Right ventricle myocardium inferior (tissue), 1 donor: ENCODE measurements around the gene PSPH. TPM values are rescaled to one million over a fixed set of nuclear protein-coding genes. Genes with fewer than 3 reads are reported as not detected.
"Not testable (repeated sequence)": the region's sequence is repeated elsewhere in the genome, so short reads cannot be mapped to it uniquely, and the experiment has no call there.

Source experiments
- ATAC-seq: fragments of 200-7000 bp; cut with Tn5 transposase; one replicate; pipeline ENCODE4 v1.9.1; 2020; ENCODE audit warnings: mild to moderate bottlenecking, moderate library complexity
- DNase-seq: peaks from one replicate; pipeline ENCODE4 v3.0.0; 2021; ENCODE audit errors: missing footprints
- intact Hi-C: fragments of 100-400 bp; cut with DNase I; formaldehyde crosslinking; loops from one replicate; pipeline ENCODE4 v1.11.0; 2022
- long read RNA-seq: library from polyadenylated mRNA; unstranded; transcript quantifications from one replicate; pipeline ENCODE4 v2.0.0, GENCODE V29; 2021
- total RNA-seq: library from RNA; stranded (reverse); fragmentation: NEBNext Ultra II Directional; extraction: Animal tissue kit (Norgen Biotek cat#: 25700); gene quantifications from one replicate; pipeline ENCODE4 v1.2.1, GENCODE V29; 2021
- donor health status: DM: no; HTN: yes; CAD: no; lungs with severe emphysema.

PSPH gene
- total RNA-seq = 10.6 TPM
- long read RNA-seq, transcript PSPH-202 (8 exons, 2,178 nt) = major isoform, 5 of 11 reads
- long read RNA-seq, partial matches to known transcripts = 1 of 11 reads
- long read RNA-seq, other reads (novel, unspliced or antisense) = 5 of 11 reads

DNA sequence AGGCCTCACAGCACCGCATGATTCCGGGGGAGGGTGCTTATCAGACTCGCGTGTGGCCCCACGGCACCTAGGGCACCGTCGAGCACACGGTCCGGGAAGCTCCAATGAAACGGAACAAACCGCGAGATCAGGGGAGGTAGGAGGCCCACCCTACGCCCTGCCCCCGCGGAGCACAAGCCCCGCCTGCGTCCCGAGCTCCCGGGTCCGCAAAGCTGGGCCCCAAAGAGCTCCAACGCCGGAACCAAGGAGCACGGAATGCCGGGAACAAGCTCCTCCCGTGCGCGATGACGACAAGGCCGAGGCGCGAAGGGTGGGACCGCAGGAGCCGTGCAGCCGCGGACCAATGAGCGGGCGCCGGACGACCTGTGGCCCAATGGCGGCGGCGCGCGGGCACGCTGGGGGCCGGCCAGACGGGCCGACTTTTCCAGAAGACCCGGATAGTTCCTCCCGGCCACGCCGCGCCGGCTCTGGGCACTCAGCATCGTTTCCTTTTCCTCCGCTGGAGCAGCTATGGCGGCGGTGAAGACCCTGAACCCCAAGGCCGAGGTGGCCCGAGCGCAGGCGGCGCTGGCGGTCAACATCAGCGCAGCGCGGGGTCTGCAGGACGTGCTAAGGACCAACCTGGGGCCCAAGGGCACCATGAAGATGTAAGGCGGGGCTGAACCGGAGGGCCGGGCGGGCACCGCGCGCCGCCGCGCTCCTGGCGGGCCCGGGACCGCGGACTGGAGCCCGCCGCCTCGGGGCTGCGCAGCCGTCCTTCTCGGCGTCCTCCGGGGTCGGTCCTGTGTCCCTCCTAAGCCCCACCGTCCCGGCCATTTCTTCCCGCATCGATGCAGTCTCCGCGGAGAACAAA lies at the start of gene PSPH, which contains the start of gene CCT6A:
Gene PSPH (minus strand): TSS at position 106 of the 853 bp plus-strand sequence. CDS start 30,232 bp downstream, outside the sequence.
Gene CCT6A (plus strand): TSS at position 427 of the 853 bp plus-strand sequence. CDS start 84 bp downstream, at position 511.
- intact Hi-C loops = loop anchor here (1.0 to 5.0 kb wide), 4 partner anchors 13 to 164 kb away; partner anchors contain the start of genes CHCHD2, SUMF2 and ZNF713

DNA sequence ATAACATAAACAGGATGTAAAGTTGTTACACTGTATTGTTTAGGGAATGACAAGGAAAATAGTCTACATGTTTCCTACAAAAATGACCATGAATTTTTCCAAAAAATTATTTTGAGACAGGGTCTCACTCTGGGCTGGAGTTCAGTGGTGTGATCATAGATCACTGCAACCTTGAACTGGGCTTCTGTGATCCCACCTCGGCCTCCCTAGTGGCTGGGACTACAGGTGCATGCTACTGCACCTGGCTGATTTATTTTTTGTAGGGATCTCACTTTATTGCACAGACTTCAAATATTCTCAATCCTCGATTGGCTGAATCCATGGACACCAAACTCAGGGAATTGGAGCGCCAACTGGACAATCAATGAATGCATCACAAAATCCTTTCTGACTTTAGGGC lies 48.4 kb upstream of the PSPH start:
- no peak for DNase-seq
- intact Hi-C loops = no loop called here
- ATAC-seq = no peak

More for the DNA sequence above, at the start of gene PSPH, which contains the start of gene CCT6A:
- peak; percentile 99 for DNase-seq
- ATAC-seq = peak; percentile 100

DNA sequence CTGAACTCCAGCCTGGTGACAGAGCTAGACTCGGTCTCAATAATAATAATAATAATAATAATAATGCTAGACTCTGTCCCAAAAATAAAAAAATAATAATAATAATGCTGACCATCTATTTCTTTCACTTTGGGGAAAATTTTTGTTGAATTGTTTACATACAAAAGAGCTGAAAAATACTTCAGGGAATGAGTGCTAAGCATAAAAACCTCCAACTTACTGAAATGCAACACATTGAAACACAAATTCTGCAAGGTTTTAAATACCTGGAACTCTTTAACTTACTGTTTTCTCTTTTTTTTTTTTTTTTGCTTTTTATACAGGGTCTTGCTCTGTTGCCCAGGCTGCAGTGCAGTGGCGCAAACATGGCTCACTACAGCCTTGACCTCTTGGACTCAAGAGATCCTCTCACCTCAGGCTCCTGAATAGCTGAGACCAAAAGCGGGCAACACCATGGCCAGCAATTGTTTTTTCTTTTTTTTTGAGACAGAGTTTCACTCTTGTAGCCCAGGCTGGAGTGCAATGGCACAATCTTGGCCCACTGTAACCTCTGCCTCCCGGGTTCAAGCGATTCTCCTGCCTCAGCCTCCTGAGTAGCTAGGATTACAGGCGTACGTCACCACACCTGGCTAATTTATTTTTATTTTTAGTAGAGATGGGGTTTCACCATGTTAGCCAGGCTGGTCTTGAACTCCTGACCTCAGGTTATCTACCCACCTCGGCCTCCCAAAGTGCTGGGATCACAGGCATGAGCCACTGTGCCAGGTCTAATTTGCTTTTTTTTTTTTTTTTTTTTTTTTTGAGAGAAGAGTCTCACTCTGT lies 47.2 kb upstream of the PSPH start:
- intact Hi-C loops, DNase-seq, ATAC-seq: not testable (repeated sequence)

DNA sequence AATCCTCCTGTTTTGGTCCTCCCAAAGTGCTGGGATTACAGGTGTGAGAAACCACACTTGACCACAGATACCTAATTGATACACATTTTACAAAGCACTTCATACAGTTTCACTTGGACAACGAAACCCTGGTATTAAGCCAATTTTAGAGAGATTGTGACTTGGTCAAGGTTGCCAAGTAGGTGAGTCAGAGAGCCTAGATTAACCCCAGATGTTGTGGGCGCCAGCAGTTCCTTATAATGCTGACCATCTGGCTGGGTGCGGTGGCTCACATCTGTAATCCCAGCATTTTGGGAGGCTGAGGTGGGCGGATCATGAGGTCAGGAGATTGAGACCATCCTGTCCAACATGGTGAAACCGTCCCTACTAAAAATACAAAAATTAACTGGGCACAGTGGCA lies 46.5 kb upstream of the PSPH start:
- intact Hi-C loops = no loop called here
- DNase-seq = no peak
- peak; percentile 69 for ATAC-seq

DNA sequence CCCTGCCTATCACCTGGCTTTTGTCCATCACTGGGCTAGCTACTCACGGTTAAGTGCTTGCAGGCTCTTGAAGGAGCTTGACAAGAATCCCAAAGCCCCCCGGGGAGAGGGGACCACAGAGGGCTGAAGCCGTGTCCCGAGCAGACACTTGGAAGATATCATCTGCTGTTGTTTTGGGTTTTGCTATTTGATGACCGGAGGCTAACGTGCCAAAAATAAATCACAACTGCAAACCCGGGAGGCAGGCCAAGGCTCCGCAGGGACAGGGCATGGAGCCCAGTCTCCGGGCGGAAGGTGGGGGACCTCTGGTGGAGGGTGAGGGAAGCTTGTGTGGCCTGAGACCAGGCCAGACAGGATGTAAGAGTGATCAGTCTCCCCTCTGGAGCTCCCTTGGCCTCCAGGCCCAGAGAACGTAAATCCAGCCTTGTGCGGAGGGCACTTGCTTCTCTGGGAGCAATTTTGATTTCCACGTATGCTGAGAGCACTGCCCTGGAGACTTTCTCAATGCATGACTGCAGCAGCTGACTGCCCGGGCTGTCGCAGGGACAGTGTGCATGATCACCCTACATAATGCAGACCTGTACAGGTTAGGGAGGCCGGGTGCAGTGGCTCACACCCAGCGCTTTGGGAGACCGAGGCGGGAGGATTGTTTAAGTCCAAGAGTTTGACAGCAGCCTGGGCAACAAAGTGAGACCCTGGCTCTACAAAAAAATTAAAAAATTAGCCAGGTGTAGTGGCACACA lies 41.7 kb upstream of the PSPH start, which contains the start of gene PHKG1:
Gene PHKG1 (minus strand): TSS at position 164 of the 743 bp plus-strand sequence. CDS start 4,011 bp downstream, outside the sequence.
- peak; percentile 85 for DNase-seq
- ATAC-seq = peak; percentile 86
- intact Hi-C loops = loop anchor here (1.0 kb wide), 1 partner anchor 14 kb away; no protein-coding TSS in a partner anchor

DNA sequence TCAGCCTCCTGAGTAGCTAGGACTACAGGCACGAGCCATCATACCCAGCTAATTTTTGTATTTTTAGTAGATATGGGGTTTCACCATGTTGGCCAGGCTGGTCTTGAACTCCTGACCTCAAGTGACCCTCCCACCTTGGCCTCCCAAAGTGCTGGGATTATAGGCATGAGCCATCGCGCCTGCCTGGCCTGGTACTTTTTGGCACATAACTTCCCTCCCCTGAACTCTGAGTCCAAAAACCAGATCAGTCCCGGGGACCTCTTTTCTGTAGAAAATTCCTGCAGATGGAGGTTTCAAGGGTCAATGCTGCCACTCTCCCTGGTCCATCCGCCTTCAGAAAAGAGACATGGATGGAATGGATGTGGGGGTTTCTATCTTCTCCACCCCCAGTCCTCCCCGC lies 41.1 kb upstream of the PSPH start:
- peak; percentile 21 for ATAC-seq
- DNase-seq, intact Hi-C loops: not testable (repeated sequence)

DNA sequence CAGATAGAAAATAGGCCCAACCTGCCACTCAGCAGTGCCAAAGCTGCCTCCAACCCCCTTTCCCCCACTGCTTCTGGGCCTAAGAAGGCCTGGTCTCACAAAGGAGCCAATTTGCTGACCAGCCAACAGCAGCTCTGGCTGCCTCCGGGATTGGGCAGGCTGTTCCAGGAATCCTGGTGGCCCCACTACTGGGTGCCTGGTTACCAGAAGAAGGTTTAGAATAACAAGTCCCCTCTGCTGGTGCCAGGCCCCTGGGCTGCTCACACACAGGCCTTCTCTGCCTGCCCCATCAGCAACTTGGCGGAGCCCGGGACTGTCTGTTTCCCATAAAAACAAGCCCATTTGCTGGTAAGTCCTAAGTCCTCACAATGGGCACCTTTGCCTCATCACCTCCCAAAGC lies 40.3 kb upstream of the PSPH start:
- ATAC-seq (peak; percentile 92), DNase-seq (peak; percentile 84)
- intact Hi-C loops = no loop called here

DNA sequence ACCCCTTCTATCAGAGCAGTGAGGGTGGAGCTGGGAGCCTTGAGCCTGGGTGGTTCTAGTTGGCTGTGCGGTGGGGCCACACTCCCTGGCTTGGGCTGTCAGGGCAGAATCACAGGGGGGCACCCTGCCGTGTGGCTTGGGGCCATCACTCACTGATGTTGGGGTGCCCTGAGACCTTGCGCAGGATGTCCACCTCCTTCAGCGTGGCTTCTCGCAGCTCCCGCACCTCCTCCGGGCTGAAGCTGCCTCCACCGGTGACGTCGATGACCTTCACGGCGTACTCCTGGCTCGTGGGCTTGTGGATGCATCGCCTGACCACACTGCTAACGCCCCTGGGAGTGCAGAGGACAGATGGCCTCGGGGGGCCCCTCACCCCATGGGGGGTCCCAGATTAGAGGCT lies 36.2 kb upstream of the PSPH start:
- intact Hi-C loops = no loop called here
- ATAC-seq = no peak
- DNase-seq = no peak

DNA sequence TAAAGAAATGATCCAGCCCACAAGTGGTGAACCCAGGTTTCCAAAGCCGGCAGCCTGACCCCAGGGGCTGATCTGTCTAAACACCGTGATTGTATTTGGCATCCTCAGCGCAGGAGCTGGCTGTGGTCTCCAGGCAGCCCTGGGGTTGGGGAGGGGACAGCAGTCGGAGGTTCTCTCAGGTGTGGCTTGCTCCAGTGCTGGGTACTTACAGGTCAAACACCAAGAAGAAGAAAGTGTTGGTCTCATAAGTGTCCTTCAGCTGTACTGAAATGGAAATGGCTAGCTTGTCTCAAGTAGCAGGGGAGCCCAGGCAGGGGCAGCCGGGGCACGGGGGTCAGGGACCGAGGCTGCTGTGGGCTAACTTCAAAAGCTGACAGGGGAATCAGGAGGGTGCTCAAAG lies 35.5 kb upstream of the PSPH start:
- intact Hi-C loops = no loop called here
- no peak for ATAC-seq
- DNase-seq = no peak

DNA sequence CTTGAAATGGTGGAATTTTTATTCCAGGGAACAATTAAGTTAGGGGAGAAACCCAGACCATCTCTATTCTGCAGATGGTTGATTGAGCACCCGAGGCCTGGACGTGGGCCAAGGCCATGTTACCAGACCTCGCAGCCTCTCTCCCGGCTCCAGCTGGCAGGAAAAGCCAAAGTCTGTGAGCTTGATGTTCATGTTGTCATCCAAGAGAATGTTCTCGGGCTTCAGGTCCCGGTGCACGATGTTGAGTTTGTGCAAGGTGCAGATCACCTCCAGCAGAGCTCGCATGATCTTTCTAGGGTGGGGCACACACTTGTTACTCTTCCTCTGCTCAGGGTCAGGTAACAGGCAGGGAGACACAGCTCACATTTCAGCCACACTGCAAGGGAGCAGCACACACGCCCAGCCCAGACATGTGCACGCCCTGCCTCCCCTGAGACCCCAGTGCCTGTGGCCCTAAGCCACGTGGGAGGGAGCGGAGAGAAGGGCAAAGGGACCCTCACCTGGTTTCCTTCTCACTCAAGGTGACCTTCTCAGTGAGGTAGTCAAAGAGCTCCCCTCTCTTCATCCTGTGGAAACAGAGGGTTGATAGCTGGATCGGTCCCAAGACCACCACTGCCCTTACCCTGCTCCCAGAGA lies 32.0 kb upstream of the PSPH start:
- intact Hi-C loops = no loop called here
- peak; percentile 40 for ATAC-seq

DNA sequence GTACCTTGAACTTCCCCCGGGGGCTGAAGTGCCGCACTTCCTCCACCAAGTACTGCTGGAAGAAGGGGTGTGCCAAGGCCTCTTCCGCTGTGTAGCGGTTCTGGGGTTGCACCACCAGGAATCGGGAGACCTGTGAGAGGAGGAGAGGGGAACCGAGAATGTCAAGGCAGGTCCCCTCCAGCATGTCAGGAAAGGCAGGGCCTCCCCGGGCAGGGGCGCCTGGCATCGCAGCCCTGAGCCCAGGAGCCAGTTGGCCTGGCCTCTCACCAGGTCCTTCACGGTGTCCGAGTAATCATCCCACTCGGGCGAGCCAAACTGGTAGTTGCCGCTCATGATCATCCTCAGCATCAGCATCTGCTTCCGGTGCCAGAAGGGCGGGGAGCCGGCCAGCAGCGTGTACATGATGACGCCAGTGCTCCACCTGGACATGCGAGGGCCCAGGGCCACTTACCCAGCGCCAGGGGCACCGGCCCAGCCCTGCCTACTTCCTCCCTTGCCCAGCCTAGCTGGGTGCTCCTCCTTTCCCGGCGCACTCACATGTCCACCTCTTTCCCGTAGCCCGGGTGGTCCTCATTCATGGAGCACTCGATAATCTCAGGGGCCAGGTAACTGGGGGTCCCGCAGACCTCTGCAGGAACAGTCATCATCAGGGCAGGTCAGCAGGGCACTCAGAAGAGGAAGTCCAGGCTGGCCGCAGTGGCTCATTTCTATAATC lies 30.5 kb upstream of the PSPH start:
- DNase-seq (peak; percentile 61), ATAC-seq (no peak)
- intact Hi-C loops = no loop called here

More for the DNA sequence above, 32.0 kb upstream of the PSPH start:
- peak; percentile 81 for DNase-seq

DNA sequence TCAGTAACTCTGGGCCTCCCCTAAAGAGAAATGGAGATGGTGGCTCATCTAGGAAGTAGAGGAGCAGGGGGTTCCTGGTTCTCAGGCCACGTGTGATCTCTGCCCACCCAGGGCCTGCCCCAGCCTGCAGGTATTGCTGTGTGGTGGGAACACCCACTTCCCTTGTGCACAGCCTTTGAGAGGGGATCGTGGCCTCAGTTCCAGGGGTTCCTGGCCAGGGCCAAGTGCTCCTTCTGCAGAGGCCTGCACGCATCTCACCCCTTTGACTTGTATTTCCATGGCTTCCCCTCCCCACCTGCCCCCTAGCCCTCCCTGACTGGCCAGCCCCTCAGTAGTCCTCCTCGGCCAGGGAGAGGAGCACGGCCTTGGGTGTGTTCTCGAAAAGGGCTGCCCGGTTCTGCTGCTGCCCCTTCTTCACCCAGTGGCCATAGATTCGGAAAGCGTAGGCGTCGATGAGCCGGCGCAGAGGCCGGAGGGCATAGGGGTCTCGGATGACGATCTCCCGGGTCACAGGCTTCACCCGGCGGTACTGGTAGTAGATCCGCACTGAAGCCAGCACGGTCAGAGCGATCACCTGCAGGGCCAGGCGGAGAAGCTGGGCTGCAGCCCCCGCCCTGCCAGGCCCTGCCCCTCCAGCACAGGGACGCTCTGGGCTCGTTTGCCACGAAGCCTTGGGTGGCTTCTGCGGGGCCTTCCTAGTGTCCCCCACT lies 29.6 kb upstream of the PSPH start:
- DNase-seq, ATAC-seq, intact Hi-C loops: not testable (repeated sequence)

DNA sequence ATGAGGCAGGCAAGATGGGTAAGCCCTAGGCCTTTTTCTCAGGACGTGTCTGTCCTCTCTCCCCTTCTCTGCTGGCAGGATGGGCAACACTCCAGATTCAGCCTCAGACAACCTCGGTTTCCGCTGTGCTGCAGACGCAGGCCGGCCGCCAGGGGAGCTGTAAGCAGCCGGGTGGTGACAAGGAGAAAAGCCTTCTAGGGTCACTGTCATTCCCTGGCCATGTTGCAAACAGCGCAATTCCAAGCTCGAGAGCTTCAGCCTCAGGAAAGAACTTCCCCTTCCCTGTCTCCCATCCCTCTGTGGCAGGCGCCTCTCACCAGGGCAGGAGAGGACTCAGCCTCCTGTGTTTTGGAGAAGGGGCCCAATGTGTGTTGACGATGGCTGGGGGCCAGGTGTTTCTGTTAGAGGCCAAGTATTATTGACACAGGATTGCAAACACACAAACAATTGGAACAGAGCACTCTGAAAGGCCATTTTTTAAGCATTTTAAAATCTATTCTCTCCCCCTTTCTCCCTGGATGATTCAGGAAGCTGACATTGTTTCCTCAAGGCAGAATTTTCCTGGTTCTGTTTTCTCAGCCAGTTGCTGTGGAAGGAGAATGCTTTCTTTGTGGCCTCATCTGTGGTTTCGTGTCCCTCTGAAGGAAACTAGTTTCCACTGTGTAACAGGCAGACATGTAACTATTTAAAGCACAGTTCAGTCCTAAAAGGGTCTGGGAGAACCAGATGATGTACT lies 28.4 kb upstream of the PSPH start:
- ATAC-seq = peak; percentile 88
- peak; percentile 91 for DNase-seq
- intact Hi-C loops = loop anchor here (1.0 kb wide), 1 partner anchor 14 kb away; no protein-coding TSS in a partner anchor

DNA sequence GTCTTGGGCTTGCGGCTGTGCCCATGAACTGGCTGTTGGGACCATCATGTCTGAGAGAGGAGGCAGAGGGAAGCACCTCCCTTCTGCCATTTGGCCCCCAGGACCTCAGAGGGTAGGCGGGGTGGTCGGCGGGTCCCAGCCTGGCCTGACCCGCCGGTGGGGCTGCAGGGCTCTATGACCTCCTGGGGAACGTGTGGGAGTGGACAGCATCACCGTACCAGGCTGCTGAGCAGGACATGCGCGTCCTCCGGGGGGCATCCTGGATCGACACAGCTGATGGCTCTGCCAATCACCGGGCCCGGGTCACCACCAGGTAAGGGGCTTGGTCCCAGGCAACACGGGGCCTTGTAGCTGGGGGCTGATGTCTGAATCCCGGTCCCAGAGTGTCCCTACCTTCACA lies 27.0 kb upstream of the PSPH start:
- DNase-seq (no peak), ATAC-seq (no peak)
- intact Hi-C loops = no loop called here

DNA sequence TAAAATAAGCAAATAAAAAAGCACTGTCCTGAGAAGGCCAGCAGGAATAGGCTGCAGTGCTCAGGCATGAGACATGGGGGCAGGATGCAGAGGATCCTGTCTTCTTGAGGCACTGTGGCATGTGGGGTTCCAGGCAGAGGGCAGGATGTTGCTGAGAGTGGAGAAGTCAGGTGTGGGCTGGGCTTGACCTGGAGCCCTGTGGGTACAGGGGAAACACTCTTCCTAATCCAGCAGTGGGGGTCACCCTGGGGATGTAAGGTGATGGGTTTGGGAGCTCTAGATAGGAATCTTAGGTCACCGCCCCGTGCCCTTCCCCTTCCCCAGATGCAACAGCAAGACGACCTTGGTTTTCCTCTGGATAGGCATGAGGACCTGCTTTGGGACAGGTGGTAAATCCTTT lies 26.4 kb upstream of the PSPH start:
- DNase-seq (no peak), ATAC-seq (no peak)
- intact Hi-C loops = no loop called here

DNA sequence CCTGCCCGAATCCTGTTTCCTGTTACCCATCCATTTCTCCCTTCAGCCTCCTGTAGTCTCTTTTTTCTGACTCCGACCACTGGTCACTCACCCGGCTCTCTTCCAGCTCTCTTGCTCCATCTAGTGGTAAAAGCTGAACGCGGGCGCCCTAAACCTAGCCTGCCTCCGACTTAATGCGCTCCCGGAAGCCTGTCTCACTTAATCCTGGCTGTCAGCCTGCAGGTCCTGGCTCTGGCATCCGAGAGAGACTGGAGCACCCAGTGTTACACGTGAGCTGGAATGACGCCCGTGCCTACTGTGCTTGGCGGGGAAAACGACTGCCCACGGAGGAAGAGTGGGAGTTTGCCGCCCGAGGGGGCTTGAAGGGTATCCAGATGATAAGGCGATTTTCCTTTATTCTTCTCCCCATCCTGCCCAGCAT lies 23.1 kb upstream of the PSPH start:
- intact Hi-C loops = loop anchor here (1.0 to 5.0 kb wide), 2 partner anchors 72 to 433 kb away; no protein-coding TSS in a partner anchor
- DNase-seq = peak; percentile 93
- ATAC-seq = peak; percentile 91
